NB4 (cell line): ENCODE data around the gene DYDC2.

Experiments
- DNase-seq: peaks from one replicate; pipeline ENCODE4 v3.0.0; 2010; ENCODE audit warnings: low read depth
- H3K4me3 ChIP-seq: one replicate; pipeline ENCODE4 v1.5.1; 2011; ENCODE audit warnings: mild to moderate bottlenecking, low read depth, low read length, moderate library complexity
- CTCF ChIP-seq: IDR thresholded peaks from one replicate; pipeline ENCODE4 v1.5.1; 2012; ENCODE audit warnings: low read depth, low read length
- MYC ChIP-seq: IDR thresholded peaks from 2 replicates; pipeline ENCODE4 v1.6.1; 2011; ENCODE audit warnings: low read depth, low read length
- POLR2A ChIP-seq: IDR thresholded peaks from 2 replicates; pipeline ENCODE4 v1.6.1; 2011; ENCODE audit warnings: mild to moderate bottlenecking; ENCODE audit not compliant: insufficient read length; ENCODE audit errors: extremely low read depth
- TF ChIP-seq, protein P1 (sequence below): IDR thresholded peaks from 2 replicates; pipeline ENCODE4 v1.6.1; 2011; ENCODE audit warnings: low read depth, low read length

DYDC2 gene

GRCh38 chr10:80394358-80394916 is 37.9 kb downstream of the DYDC2 start:
- TF ChIP-seq CTCF (no peak), MYC (no peak), POLR2A (no peak)
- TF ChIP-seq, protein P1, sequence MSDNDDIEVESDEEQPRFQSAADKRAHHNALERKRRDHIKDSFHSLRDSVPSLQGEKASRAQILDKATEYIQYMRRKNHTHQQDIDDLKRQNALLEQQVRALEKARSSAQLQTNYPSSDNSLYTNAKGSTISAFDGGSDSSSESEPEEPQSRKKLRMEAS, result no peak
- no peak overlapping the region for H3K4me3 ChIP-seq
- no peak for DNase-seq

DNA sequence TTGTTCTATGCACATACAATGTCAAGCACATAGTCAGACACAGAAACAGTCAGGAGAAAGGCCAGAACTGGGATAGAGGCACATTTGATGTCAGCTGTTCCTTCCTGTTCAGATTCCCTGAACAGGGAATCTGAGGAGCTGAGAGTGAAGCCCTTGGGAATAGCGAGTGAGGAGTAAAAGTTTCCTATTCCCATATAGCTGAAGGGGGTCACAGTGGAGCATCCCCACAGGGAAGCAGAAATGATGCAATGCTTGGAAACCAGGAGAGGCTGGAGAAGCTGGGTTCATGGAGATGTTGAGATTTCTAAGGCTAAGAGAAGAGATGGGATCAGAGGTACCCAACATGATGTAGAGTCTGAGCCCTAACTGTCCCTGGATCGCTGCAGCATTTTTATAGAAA is 40.4 kb downstream of the DYDC2 start:
- TF ChIP-seq CTCF (no peak), MYC (no peak), POLR2A (no peak)
- TF ChIP-seq, protein P1, result no peak
- no peak overlapping the region for H3K4me3 ChIP-seq
- no peak for DNase-seq

GRCh38 chr10:80400136-80400804 is 43.7 kb downstream of the DYDC2 start:
- DNase-seq, result no peak
- no peak for TF ChIP-seq CTCF
- no peak for TF ChIP-seq MYC
- no peak for TF ChIP-seq POLR2A
- TF ChIP-seq, protein P1, result no peak
- H3K4me3 ChIP-seq, result no peak overlapping the region

DNA sequence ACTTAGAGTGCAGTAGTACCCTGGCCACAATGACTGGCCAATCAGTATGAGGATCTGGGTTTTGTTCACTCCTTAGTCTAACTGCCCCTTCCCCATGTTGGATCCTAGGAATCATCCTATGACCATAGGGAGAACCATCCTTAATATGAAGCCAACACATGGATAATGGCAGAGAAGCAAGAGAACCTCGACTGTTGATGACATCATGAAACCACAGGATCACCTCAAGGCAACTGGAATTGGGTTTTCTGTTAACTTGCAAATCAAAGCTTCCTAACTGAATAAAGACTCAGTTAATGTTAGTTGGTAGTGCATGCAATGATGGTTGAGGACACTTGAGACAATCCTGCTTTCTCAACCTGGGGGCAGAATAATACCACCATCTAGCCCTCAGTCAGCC is 48.5 kb downstream of the DYDC2 start:
- no peak for DNase-seq
- H3K4me3 ChIP-seq, result no peak overlapping the region
- TF ChIP-seq, protein P1, result no peak
- TF ChIP-seq CTCF, result no peak
- TF ChIP-seq MYC, result no peak
- no peak for TF ChIP-seq POLR2A

DNA sequence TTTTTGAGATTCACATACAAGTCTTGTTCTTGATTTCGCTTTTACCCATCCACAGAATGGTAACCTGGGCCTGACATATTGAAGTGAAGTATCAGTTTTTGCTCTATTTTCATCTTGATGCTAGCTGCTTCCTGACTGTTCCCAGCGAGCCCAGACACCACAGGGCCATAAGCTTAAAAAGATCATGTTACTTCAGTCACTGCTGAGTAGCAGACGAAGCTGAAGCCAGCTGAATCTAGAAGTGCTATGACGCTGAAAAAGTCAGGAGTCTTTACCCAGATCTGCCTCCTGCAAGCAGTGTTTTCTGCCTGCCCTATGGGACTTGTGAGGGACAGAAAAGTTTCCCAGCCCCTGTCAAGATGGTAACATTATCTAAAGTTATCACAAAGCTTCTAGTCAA is 49.0 kb downstream of the DYDC2 start:
- H3K4me3 ChIP-seq, result no peak overlapping the region
- DNase-seq, result no peak
- TF ChIP-seq MYC (no peak), CTCF (no peak), POLR2A (no peak)
- TF ChIP-seq, protein P1, result no peak
